Central memory CD8-positive, alpha-beta T cell (primary cell): ENCODE measurements around the gene CEP68.
"Not testable (repeated sequence)": the region's sequence is repeated elsewhere in the genome, so short reads cannot be mapped to it uniquely, and the experiment has no call there.

Source experiments
- ATAC-seq: fragments of 150-1000 bp; cut with Tn5 transposase; replicated peaks from 2 replicates; pipeline ENCODE4 v1.10.0; 2022; ENCODE audit warnings: mild to moderate bottlenecking, moderate FRiP score, moderate number of reproducible peaks; ENCODE audit not compliant: poor library complexity, severe bottlenecking; ENCODE audit errors: extremely low read depth
- DNase-seq, 2 donors: peaks; one replicate each; pipeline ENCODE4 v3.0.0; 2021; ENCODE audit warnings: low spot score in 2 of 2
- H3K27ac Mint-ChIP-seq: one replicate; pipeline ENCODE4 v1.8.0; 2022; ENCODE audit warnings: low read depth, mild to moderate bottlenecking, moderate library complexity, mixed read lengths
- H3K27me3 Mint-ChIP-seq: one replicate; pipeline ENCODE4 v1.8.0; 2022; ENCODE audit warnings: mixed read lengths
- H3K36me3 Mint-ChIP-seq: one replicate; pipeline ENCODE4 v1.8.0; 2022; ENCODE audit warnings: mild to moderate bottlenecking, moderate library complexity, mixed read lengths; ENCODE audit not compliant: insufficient read depth
- H3K4me1 Mint-ChIP-seq: one replicate; pipeline ENCODE4 v1.8.0; 2022; ENCODE audit warnings: mixed read lengths
- H3K4me3 Mint-ChIP-seq: one replicate; pipeline ENCODE4 v1.8.0; 2022; ENCODE audit warnings: mild to moderate bottlenecking, moderate library complexity, mixed read lengths
- H3K9me3 Mint-ChIP-seq: one replicate; pipeline ENCODE4 v1.8.0; 2022; ENCODE audit warnings: mixed read lengths

CEP68 gene

DNA sequence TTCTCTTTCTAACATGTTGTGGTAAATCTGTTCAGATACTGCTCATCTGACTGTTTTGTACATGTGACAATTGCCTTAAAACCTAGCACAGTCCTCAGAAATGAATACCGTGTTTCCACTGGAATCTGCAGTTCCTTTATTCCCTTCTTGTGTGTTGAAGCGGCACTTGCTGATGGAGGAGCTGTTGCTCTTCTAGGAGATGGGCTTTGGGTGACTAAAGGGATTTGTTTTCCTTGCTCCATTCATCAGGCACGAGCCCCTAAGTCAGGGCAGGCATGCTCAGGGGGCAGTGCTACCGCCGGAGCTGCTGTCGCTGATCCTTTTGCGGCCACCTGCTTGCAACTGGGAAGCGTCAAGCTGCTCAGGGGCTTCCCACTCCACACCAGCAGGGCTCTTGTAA, 32.5 kb upstream of the CEP68 start:
- Mint-ChIP-seq H3K27me3 (no peaks in the 10 kb centered on the region), H3K4me3 (no peak overlapping the region), H3K9me3 (no peaks in the 10 kb centered on the region), H3K4me1 (no peaks in the 10 kb centered on the region), H3K36me3 (peaks cover 2% of the 10 kb centered on the region), H3K27ac (no peak overlapping the region)
- ATAC-seq = no peak
- no peak for DNase-seq

GRCh38 chr2:65024149-65024829, 31.9 kb upstream of the CEP68 start:
- no peak overlapping the region for H3K4me3 Mint-ChIP-seq
- ATAC-seq (no peak), DNase-seq (no peak)
- no peaks in the 10 kb centered on the region for H3K27me3 Mint-ChIP-seq
- H3K27ac Mint-ChIP-seq = no peak overlapping the region
- peaks cover 2% of the 10 kb centered on the region for H3K36me3 Mint-ChIP-seq
- H3K4me1 Mint-ChIP-seq = no peaks in the 10 kb centered on the region
- H3K9me3 Mint-ChIP-seq = no peaks in the 10 kb centered on the region

- ATAC-seq (no peak), DNase-seq (no peak)
- H3K36me3 Mint-ChIP-seq = no peaks in the 10 kb centered on the region
- peaks cover 2% of the 10 kb centered on the region for H3K4me1 Mint-ChIP-seq
- H3K9me3 Mint-ChIP-seq = no peaks in the 10 kb centered on the region
- no peak overlapping the region for H3K27ac Mint-ChIP-seq
- no peak overlapping the region for H3K4me3 Mint-ChIP-seq
- no peaks in the 10 kb centered on the region for H3K27me3 Mint-ChIP-seq
Observed at GRCh38 chr2:65025453-65026123, 30.6 kb upstream of the CEP68 start.

DNA sequence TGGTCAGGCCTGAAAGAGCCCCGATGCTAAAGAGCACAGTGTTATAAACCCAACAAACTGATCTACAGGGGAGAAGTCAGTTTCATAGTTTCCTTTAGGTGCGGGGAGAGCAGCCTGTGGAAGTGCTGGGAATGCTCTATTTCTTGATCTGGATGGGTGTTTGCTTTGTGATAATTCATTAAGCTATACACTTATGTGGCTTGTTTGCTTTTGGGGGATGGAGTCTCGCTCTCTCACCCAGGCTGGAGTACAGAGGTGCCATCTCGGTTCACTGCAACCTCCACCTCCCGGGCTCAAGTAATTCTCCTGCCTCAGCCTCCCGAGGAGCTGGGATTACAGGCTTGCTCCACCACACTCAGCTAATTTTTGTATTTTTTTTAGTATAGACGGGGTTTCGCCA, 30.1 kb upstream of the CEP68 start:
- Mint-ChIP-seq H3K9me3 (no peaks in the 10 kb centered on the region), H3K4me3 (no peak overlapping the region), H3K36me3 (no peaks in the 10 kb centered on the region), H3K4me1 (peaks cover 8% of the 10 kb centered on the region), H3K27me3 (no peaks in the 10 kb centered on the region), H3K27ac (no peak overlapping the region)
- ATAC-seq = no peak
- no peak for DNase-seq

DNA sequence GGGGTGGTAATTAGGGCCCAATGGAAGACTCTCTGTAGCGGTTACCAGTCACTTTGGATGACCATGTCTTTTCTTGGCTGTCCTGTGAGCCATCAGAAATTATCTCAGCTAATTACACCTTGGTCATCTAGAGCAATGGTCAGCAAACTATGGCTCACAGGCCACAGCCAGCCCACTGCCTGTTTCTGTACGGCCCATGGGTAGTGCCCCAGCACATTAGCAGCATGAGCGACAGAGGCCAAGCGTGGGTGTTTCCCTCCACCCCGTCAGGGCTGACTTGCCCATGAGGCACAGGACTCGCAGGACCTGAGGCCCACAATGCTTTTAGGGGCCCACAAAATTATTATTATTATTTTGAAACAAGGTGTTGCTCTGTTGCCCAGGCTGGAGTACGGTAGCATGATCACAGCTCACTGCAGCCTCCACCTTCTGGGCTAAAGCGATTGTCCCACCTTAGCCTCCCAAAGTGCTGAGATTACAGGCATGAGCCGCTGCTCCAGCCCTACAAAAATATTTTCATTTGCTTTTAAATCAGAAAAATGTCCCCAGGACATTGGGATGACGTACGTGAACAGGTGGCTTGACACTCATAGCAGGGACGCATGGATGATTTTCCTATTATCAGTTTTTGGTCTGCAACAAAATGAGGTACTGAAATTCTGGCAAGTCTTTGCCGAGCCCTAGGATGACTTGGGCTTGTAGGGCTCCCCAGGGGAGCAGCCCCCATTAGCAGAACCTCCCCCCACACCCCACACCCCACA, 29.3 kb upstream of the CEP68 start:
- DNase-seq (no peak), ATAC-seq (no peak)
- Mint-ChIP-seq H3K4me1 (peaks cover 15% of the 10 kb centered on the region), H3K4me3 (no peak overlapping the region), H3K9me3 (no peaks in the 10 kb centered on the region), H3K27ac (no peak overlapping the region), H3K36me3 (no peaks in the 10 kb centered on the region), H3K27me3 (no peaks in the 10 kb centered on the region)

DNA sequence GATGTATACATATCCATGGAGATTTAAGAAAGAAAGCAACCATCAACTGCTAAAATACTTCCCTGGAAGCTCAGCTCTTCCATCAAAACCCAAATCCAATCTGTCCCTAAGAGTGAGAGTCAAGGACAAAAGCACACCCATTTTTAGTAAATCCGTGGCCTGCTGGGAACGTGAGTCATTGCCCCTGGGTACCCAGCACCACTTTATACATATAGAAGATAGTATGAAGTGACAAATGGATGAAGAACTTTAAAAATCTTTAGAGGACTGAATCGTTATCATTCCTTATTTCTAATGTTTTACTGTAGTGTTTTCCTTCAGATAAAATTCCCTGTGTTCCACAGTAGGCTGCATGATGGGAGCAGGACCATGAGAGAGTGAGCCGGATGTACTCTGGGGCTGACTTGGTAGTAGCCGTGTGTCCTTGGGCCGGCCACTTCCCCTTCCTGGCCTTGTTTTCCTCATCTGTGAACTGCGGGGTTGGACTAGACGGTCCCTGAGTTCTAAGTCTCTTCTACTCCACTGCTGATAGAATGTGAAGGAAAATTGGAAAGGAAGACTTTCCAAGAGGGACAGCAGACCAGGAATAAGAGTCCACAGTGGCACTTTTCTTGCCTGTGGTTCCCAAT, 28.5 kb upstream of the CEP68 start:
- H3K4me3 Mint-ChIP-seq = no peak overlapping the region
- ATAC-seq (no peak), DNase-seq (no peak)
- H3K4me1 Mint-ChIP-seq = peaks cover 22% of the 10 kb centered on the region
- H3K27ac Mint-ChIP-seq = no peak overlapping the region
- H3K27me3 Mint-ChIP-seq = no peaks in the 10 kb centered on the region
- H3K9me3 Mint-ChIP-seq = no peaks in the 10 kb centered on the region
- H3K36me3 Mint-ChIP-seq = no peaks in the 10 kb centered on the region

GRCh38 chr2:65030476-65031332, 25.5 kb upstream of the CEP68 start:
- no peaks in the 10 kb centered on the region for H3K9me3 Mint-ChIP-seq
- no peak for ATAC-seq
- H3K4me1 Mint-ChIP-seq = peaks cover 22% of the 10 kb centered on the region
- DNase-seq = no peak
- H3K27ac Mint-ChIP-seq = peak overlapping the region; percentile 23
- peak overlapping the region; percentile 46 for H3K4me3 Mint-ChIP-seq
- H3K36me3 Mint-ChIP-seq = no peaks in the 10 kb centered on the region
- no peaks in the 10 kb centered on the region for H3K27me3 Mint-ChIP-seq

DNA sequence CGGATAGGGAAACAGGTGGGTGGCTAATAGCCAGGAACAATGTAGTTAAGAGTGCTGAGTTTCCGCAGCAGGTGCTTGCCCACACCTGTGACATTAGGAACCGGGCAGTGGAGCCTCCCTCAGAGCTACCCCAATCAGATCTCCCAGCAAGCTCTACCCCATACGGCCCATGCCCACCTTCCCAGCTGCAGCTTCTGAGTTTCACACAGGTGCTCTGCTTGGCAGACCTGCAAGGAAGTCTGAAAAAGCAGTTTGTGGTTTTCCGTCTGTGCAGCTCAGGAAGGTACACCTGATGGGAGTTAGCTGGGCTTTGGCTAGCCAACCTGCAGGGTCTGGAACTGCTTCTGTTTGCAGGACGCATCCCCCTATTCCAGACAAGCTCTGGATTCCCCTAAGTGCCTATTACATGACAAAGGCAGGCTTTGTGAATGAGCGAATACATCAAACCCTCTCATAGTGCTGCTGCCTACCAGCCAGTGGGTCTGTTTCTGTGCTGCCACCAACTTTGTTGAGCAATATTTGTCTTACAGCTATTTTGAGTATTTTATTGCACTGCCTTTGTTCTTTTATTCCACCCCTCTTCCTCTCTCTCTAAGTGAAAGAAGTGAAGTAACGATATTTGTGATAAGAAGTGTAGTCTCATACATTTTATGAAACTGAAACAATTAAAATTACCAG, 24.7 kb upstream of the CEP68 start:
- Mint-ChIP-seq H3K4me3 (peak overlapping the region; percentile 46), H3K27me3 (no peaks in the 10 kb centered on the region)

DNA sequence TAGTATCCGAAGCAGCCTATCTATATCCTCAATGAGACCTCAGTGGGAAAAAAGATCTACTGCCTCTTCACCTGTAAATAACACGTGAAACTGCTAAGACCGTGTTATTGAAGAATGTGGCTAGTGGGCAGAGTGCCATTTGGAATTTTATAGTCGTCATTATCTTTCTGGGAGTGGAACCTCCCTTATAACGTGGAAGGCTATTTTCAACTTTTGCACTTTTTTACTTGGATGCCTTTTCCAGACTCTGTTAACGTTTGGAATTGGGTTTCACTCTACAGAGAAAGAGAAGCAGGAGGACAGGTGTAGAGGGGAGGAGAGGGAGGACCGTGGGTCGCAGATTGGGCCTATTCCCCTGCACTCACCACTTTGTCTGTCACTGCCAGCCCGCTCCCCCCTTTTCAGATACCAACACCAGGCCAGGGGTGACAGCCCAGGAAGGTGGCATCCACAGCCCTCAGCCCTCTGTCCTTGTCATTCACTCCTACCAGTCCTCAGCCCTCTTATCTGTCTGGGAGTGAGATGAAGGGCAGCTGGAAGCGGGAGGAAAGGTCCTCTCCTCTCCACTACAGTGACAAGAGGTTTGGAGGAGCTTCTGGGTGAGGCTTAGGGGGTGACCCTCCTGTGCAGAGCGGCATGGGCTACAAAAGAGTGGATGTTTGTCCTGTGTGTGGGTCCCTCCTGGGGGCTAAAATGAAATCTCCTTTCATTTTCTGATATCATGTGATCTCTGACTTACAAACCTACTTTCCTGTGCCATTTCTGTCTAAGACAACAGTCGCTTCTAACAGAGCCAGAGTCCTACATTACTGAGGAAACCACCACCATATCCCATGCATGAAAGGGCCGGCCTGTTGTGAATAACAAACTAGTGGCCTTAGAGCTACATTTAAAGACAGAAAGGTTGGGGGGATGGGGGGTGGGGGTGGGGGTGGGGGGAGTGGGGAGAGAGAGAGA, 23.9 kb upstream of the CEP68 start:
- Mint-ChIP-seq H3K4me3 (peak overlapping the region; percentile 46), H3K27me3 (no peaks in the 10 kb centered on the region), H3K9me3 (no peaks in the 10 kb centered on the region), H3K4me1 (peaks cover 22% of the 10 kb centered on the region), H3K27ac (no peak overlapping the region), H3K36me3 (no peaks in the 10 kb centered on the region)
- no peak for DNase-seq
- ATAC-seq = no peak

More for the DNA sequence above, 24.7 kb upstream of the CEP68 start:
- ATAC-seq (peak; percentile 14), DNase-seq (no peak)
- Mint-ChIP-seq H3K9me3 (no peaks in the 10 kb centered on the region), H3K4me1 (peaks cover 22% of the 10 kb centered on the region), H3K36me3 (no peaks in the 10 kb centered on the region), H3K27ac (peak overlapping the region; percentile 23)

GRCh38 chr2:65033178-65033577, 23.0 kb upstream of the CEP68 start:
- no peak overlapping the region for H3K27ac Mint-ChIP-seq
- H3K36me3 Mint-ChIP-seq = no peaks in the 10 kb centered on the region
- no peaks in the 10 kb centered on the region for H3K27me3 Mint-ChIP-seq
- H3K4me1 Mint-ChIP-seq = peaks cover 22% of the 10 kb centered on the region
- no peaks in the 10 kb centered on the region for H3K9me3 Mint-ChIP-seq
- H3K4me3 Mint-ChIP-seq = no peak overlapping the region
- DNase-seq (no peak), ATAC-seq (no peak)

- not testable (repeated sequence) for H3K36me3 Mint-ChIP-seq, ATAC-seq, H3K27me3 Mint-ChIP-seq, H3K4me3 Mint-ChIP-seq, DNase-seq, H3K27ac Mint-ChIP-seq, H3K9me3 Mint-ChIP-seq
- H3K4me1 Mint-ChIP-seq = peaks cover 22% of the 10 kb centered on the region
Observed at GRCh38 chr2:65033667-65034066, 22.5 kb upstream of the CEP68 start.
